ENCODE data around the gene DDX51.

DDX51 gene

DNA sequence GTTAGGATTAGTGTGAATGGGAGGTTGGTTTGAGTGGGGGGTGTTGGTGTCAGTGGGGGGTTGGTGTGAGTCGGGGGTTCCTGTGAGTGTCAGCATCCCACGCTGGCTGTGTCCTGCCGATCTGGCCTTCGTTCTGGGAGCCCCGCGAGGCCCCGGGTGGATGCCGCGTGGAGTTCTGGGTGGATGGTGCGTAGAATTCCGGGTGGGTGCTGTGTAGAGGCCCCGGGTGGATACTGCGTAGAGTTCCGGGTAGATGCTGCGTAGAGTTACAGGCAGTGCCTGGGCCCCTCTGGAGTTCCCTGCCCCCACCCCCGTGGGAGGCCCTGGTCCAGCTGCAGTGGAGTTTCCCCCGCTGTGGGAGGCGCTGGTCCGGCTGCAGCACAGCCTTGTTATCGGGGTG lies 8.8 kb upstream of the DDX51 start:
- peaks cover 27 to 48% of the 10 kb centered on the region in 2 experiments for H3K36me3 ChIP-seq (ENCODE audit: control insufficient read depth in 1 of 2, insufficient read depth in 2 of 2, low read length in 2 of 2)
- no peak overlapping the region for H2BK120ac ChIP-seq (ENCODE audit: insufficient read depth, low read length, poor library complexity)
- no peak overlapping the region for H2BK12ac ChIP-seq (ENCODE audit: low read length)
- no peak overlapping the region for H3K23ac ChIP-seq (ENCODE audit: low read length)
- no peaks in the 10 kb centered on the region for H3K79me2 ChIP-seq (ENCODE audit: control insufficient read depth, insufficient read depth, low read length, poor library complexity)
- H3K4me2 ChIP-seq (ENCODE audit: low read length) = no peak overlapping the region
- H3K27ac ChIP-seq (ENCODE audit: low read depth, low read length) = no peak overlapping the region
- no peak overlapping the region for H2AFZ ChIP-seq (ENCODE audit: insufficient read depth, low read length, poor library complexity)
- no peak for DNase-seq
- H3K9ac ChIP-seq (ENCODE audit: low read length) = no peak overlapping the region
- no peak overlapping the region for H3K4me3 ChIP-seq (ENCODE audit: low read depth, low read length)
- H3K14ac ChIP-seq (ENCODE audit: low read length) = no peak overlapping the region
- no peak overlapping the region for H3K4ac ChIP-seq (ENCODE audit: low read depth, low read length)
- H4K12ac ChIP-seq (ENCODE audit: low read depth, low read length) = no peak overlapping the region
- no peak overlapping the region for H4K91ac ChIP-seq (ENCODE audit: low read depth, low read length)
- no peaks in the 10 kb centered on the region for H3K79me1 ChIP-seq (ENCODE audit: low read length)
- H4K8ac ChIP-seq (ENCODE audit: low read depth, low read length) = no peak overlapping the region
- H2BK5ac ChIP-seq (ENCODE audit: low read depth, low read length, poor library complexity) = no peak overlapping the region
- no peaks in the 10 kb centered on the region for H3K4me1 ChIP-seq (ENCODE audit: control insufficient read depth in 1 of 2, insufficient read depth in 2 of 2, low read length in 2 of 2)
- WGBS (ENCODE audit: extremely low coverage, insufficient coverage, insufficient read length) = 100% methylated on average over 1 of the region's 20 CpGs
- no peaks in the 10 kb centered on the region for H3K27me3 ChIP-seq (ENCODE audit: insufficient read depth, low read length)
- peaks cover 27% of the 10 kb centered on the region for H3K9me3 ChIP-seq (ENCODE audit: insufficient read depth, low read depth, low read length)
- no peak overlapping the region for H3K18ac ChIP-seq (ENCODE audit: low read length)
- no peak overlapping the region for H2AK5ac ChIP-seq (ENCODE audit: low read length)

GRCh38 chr12:132152411-132152821 lies 8.3 kb upstream of the DDX51 start:
- Histone ChIP-seq H3K18ac (ENCODE audit: low read length) (no peak overlapping the region), H3K4me3 (ENCODE audit: low read depth, low read length) (no peak overlapping the region), H3K4me2 (ENCODE audit: low read length) (no peak overlapping the region), H3K9ac (ENCODE audit: low read length) (no peak overlapping the region), H4K91ac (ENCODE audit: low read depth, low read length) (no peak overlapping the region), H3K4me1 (ENCODE audit: control insufficient read depth in 1 of 2, insufficient read depth in 2 of 2, low read length in 2 of 2) (no peaks in the 10 kb centered on the region), H2BK5ac (ENCODE audit: low read depth, low read length, poor library complexity) (no peak overlapping the region), H3K23ac (ENCODE audit: low read length) (no peak overlapping the region), H4K8ac (ENCODE audit: low read depth, low read length) (no peak overlapping the region), H3K4ac (ENCODE audit: low read depth, low read length) (no peak overlapping the region), H3K9me3 (ENCODE audit: insufficient read depth, low read depth, low read length) (peaks cover 22% of the 10 kb centered on the region), H3K27me3 (ENCODE audit: insufficient read depth, low read length) (no peaks in the 10 kb centered on the region), H3K79me2 (ENCODE audit: control insufficient read depth, insufficient read depth, low read length, poor library complexity) (no peaks in the 10 kb centered on the region), H4K12ac (ENCODE audit: low read depth, low read length) (no peak overlapping the region), H2BK120ac (ENCODE audit: insufficient read depth, low read length, poor library complexity) (no peak overlapping the region), H2AK5ac (ENCODE audit: low read length) (no peak overlapping the region), H3K27ac (ENCODE audit: low read depth, low read length) (no peak overlapping the region), H3K36me3 (ENCODE audit: control insufficient read depth in 1 of 2, insufficient read depth in 2 of 2, low read length in 2 of 2) (peaks cover 32 to 47% of the 10 kb centered on the region in 2 experiments), H3K79me1 (ENCODE audit: low read length) (no peaks in the 10 kb centered on the region), H2BK12ac (ENCODE audit: low read length) (no peak overlapping the region), H2AFZ (ENCODE audit: insufficient read depth, low read length, poor library complexity) (no peak overlapping the region), H3K14ac (ENCODE audit: low read length) (no peak overlapping the region)
- WGBS (ENCODE audit: extremely low coverage, insufficient coverage, insufficient read length) = no CpG with 5 or more reads among the region's 9 CpGs
- DNase-seq = no peak

DNA sequence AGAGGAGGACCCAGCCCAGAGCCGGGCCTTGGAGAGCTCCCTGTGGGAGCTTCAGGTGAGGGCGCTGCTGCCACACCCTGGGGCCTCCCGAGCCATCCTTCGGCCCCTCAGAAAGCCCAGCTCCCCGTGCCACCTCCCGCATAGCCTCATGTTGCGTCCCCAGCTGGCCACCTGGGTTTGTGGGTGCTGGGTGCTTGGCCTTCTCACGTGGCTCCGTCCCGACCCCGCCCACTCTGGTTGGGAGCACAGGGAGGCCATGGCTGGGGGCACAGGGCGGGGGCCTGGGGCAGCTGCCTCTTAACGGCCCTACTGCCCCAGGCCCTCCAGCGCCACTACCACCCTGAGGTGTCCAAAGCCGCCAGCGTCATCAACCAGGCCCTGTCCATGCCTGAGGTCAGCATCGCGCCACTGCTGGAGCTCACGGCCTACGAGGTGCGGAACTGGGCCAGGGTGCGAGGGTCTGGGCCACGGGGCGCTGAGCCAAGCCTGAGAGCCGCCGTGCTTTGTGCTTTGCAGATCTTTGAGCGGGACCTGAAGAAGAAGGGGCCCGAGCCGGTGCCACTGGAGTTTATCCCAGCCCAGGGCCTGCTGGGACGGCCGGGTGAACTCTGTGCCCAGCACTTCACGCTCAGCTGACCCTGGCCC lies 7.8 kb upstream of the DDX51 start:
- Histone ChIP-seq H3K9me3 (ENCODE audit: insufficient read depth, low read depth, low read length) (peaks cover 18% of the 10 kb centered on the region), H3K36me3 (ENCODE audit: control insufficient read depth in 1 of 2, insufficient read depth in 2 of 2, low read length in 2 of 2) (peaks cover 35 to 44% of the 10 kb centered on the region in 2 experiments), H3K9ac (ENCODE audit: low read length) (no peak overlapping the region), H3K27me3 (ENCODE audit: insufficient read depth, low read length) (no peaks in the 10 kb centered on the region), H4K12ac (ENCODE audit: low read depth, low read length) (no peak overlapping the region), H3K4me3 (ENCODE audit: low read depth, low read length) (no peak overlapping the region), H3K27ac (ENCODE audit: low read depth, low read length) (no peak overlapping the region), H3K4me2 (ENCODE audit: low read length) (no peak overlapping the region), H2BK12ac (ENCODE audit: low read length) (no peak overlapping the region), H3K79me1 (ENCODE audit: low read length) (no peaks in the 10 kb centered on the region), H3K23ac (ENCODE audit: low read length) (no peak overlapping the region), H4K8ac (ENCODE audit: low read depth, low read length) (no peak overlapping the region), H2BK5ac (ENCODE audit: low read depth, low read length, poor library complexity) (no peak overlapping the region), H2AK5ac (ENCODE audit: low read length) (no peak overlapping the region), H3K79me2 (ENCODE audit: control insufficient read depth, insufficient read depth, low read length, poor library complexity) (no peaks in the 10 kb centered on the region), H2AFZ (ENCODE audit: insufficient read depth, low read length, poor library complexity) (no peak overlapping the region), H3K4me1 (ENCODE audit: control insufficient read depth in 1 of 2, insufficient read depth in 2 of 2, low read length in 2 of 2) (no peaks in the 10 kb centered on the region), H2BK120ac (ENCODE audit: insufficient read depth, low read length, poor library complexity) (no peak overlapping the region), H3K14ac (ENCODE audit: low read length) (no peak overlapping the region), H4K91ac (ENCODE audit: low read depth, low read length) (no peak overlapping the region), H3K4ac (ENCODE audit: low read depth, low read length) (no peak overlapping the region), H3K18ac (ENCODE audit: low read length) (no peak overlapping the region)
- DNase-seq = no peak
- no CpG with 5 or more reads among the region's 32 CpGs for WGBS (ENCODE audit: extremely low coverage, insufficient coverage, insufficient read length)

GRCh38 chr12:132151145-132151765 lies 7.1 kb upstream of the DDX51 start:
- Histone ChIP-seq H2AK5ac (ENCODE audit: low read length) (no peak overlapping the region), H3K4me3 (ENCODE audit: low read depth, low read length) (no peak overlapping the region), H2BK5ac (ENCODE audit: low read depth, low read length, poor library complexity) (no peak overlapping the region), H4K91ac (ENCODE audit: low read depth, low read length) (no peak overlapping the region), H3K27ac (ENCODE audit: low read depth, low read length) (no peak overlapping the region), H2AFZ (ENCODE audit: insufficient read depth, low read length, poor library complexity) (no peak overlapping the region), H3K4me1 (ENCODE audit: control insufficient read depth in 1 of 2, insufficient read depth in 2 of 2, low read length in 2 of 2) (no peaks in the 10 kb centered on the region), H3K9me3 (ENCODE audit: insufficient read depth, low read depth, low read length) (peaks cover 12% of the 10 kb centered on the region), H3K4ac (ENCODE audit: low read depth, low read length) (no peak overlapping the region), H4K8ac (ENCODE audit: low read depth, low read length) (no peak overlapping the region), H3K79me1 (ENCODE audit: low read length) (no peaks in the 10 kb centered on the region), H3K9ac (ENCODE audit: low read length) (no peak overlapping the region), H4K12ac (ENCODE audit: low read depth, low read length) (no peak overlapping the region), H3K14ac (ENCODE audit: low read length) (no peak overlapping the region), H2BK120ac (ENCODE audit: insufficient read depth, low read length, poor library complexity) (no peak overlapping the region), H3K18ac (ENCODE audit: low read length) (no peak overlapping the region), H3K36me3 (ENCODE audit: control insufficient read depth in 1 of 2, insufficient read depth in 2 of 2, low read length in 2 of 2) (peaks cover 35 to 44% of the 10 kb centered on the region in 2 experiments), H3K4me2 (ENCODE audit: low read length) (no peak overlapping the region), H3K79me2 (ENCODE audit: control insufficient read depth, insufficient read depth, low read length, poor library complexity) (no peaks in the 10 kb centered on the region), H2BK12ac (ENCODE audit: low read length) (no peak overlapping the region), H3K23ac (ENCODE audit: low read length) (no peak overlapping the region), H3K27me3 (ENCODE audit: insufficient read depth, low read length) (no peaks in the 10 kb centered on the region)
- no peak for DNase-seq
- no CpG with 5 or more reads among the region's 36 CpGs for WGBS (ENCODE audit: extremely low coverage, insufficient coverage, insufficient read length)
